K562 (cell line): ENCODE measurements around the gene SELENOI. TPM values are rescaled to one million over a fixed set of nuclear protein-coding genes. Genes with fewer than 3 reads are reported as not detected.

Experiments
- ATAC-seq: fragments of 200-7000 bp; cut with Tn5 transposase; 3 replicates; pipeline ENCODE4 v1.9.1; 2020; ENCODE audit warnings: moderate library complexity
- BruUV-seq: library from RNA; stranded (reverse); fragments of 400-500 nt; replicated peaks from 2 replicates; lab custom pipeline; 2021; lab: Mats Ljungman, UMichigan
- CTCF ChIA-PET: fragments of 300-600 bp; formaldehyde crosslinking; extraction: SDS; loops from one replicate; lab custom pipeline; 2021; ENCODE audit warnings: low intra/inter-chr PET ratio; lab: Yijun Ruan, JAX
- POLR2A ChIA-PET: fragments of 300-600, 350-650 bp; sonication (Branson Sonifier 250); formaldehyde crosslinking; extraction: SDS; loops from one replicate; lab custom pipeline; 2021; ENCODE audit warnings: antibody characterized with exemption, inconsistent platforms; lab: Yijun Ruan, JAX
- DNase-seq, 4 experiments: peaks; one replicate each; pipeline versions ENCODE4 v3.0.0 to v3.0.0-alpha.2; 2011 to 2018; ENCODE audit warnings: low spot score in 3 of 4, mixed read lengths in 3 of 4; ENCODE audit errors: extremely low read depth in 1 of 4
- FAIRE-seq: peaks from 2 replicates; lab custom pipeline; 2011; peaks lifted over from hg19 to GRCh38; lab: Jason Lieb, UNC
- H2AFZ ChIP-seq: 2 replicates; pipeline ENCODE4 v1.6.0; 2011; ENCODE audit warnings: low read depth, low read length, control low read depth, inconsistent platforms
- H3K27ac ChIP-seq: fragments of 200-600 bp; 3 replicates; pipeline ENCODE4 v1.8.0; 2011; ENCODE audit warnings: low read depth, mild to moderate bottlenecking, control low read depth, inconsistent platforms, low read length, moderate library complexity, mixed read lengths; ENCODE audit errors: extremely low read depth
- H3K27me3 ChIP-seq, 2 experiments: fragments of 300-600 bp in 1 of 2; 2 replicates in 1 of 2; 3 replicates in 1 of 2; pipeline versions ENCODE4 v1.6.0 to v1.8.0; 2011; ENCODE audit warnings: inconsistent platforms in 2 of 2, low read length in 2 of 2, mild to moderate bottlenecking in 1 of 2, mixed read lengths in 1 of 2, moderate library complexity in 1 of 2; ENCODE audit not compliant: control insufficient read depth in 2 of 2, insufficient read depth in 2 of 2
- H3K36me3 ChIP-seq: fragments of 300-600 bp; 3 replicates; pipeline ENCODE4 v1.8.0; 2011; ENCODE audit warnings: mild to moderate bottlenecking, low read length, inconsistent platforms; ENCODE audit not compliant: control insufficient read depth, insufficient read depth
- H3K4me1 ChIP-seq, 2 experiments: fragments of 200-600 bp in 1 of 2; replicated peaks in 1 of 2; 2 replicates in 1 of 2; 3 replicates in 1 of 2; pipeline versions ENCODE4 v1.5.1 to v1.8.0; 2011; ENCODE audit warnings: inconsistent platforms in 2 of 2, low read length in 2 of 2, mild to moderate bottlenecking in 1 of 2, mixed read lengths in 1 of 2, moderate library complexity in 1 of 2; ENCODE audit not compliant: control insufficient read depth in 2 of 2, insufficient read depth in 2 of 2
- H3K4me2 ChIP-seq: 2 replicates; pipeline ENCODE4 v1.6.1; 2011; ENCODE audit warnings: low read length, control low read depth, inconsistent platforms, mixed read lengths; ENCODE audit not compliant: insufficient read depth
- H3K4me3 ChIP-seq: fragments of 200-600 bp; sonication (generic), shearing (Covaris generic); 2 replicates; pipeline ENCODE4 v1.5.1; 2016; ENCODE audit warnings: control low read depth, inconsistent platforms
- H3K79me2 ChIP-seq: fragments of 200-600 bp; 3 replicates; pipeline ENCODE4 v1.8.0; 2011; ENCODE audit warnings: low read length, inconsistent platforms; ENCODE audit not compliant: control insufficient read depth, insufficient read depth
- H3K9ac ChIP-seq, 2 experiments: 2 replicates each; pipeline versions ENCODE4 v1.6.0 to v1.6.1; 2011; ENCODE audit warnings: low read depth in 2 of 2, low read length in 2 of 2, control low read depth in 1 of 2, inconsistent platforms in 1 of 2, mild to moderate bottlenecking in 1 of 2, mixed read lengths in 1 of 2; ENCODE audit not compliant: insufficient read depth in 1 of 2
- H3K9me1 ChIP-seq: one replicate; pipeline ENCODE4 v1.6.0; 2011; ENCODE audit warnings: inconsistent platforms, mild to moderate bottlenecking, low read length, moderate library complexity; ENCODE audit not compliant: control insufficient read depth, insufficient read depth
- H3K9me3 ChIP-seq: replicated peaks from 2 replicates; pipeline ENCODE4 v1.5.1; 2011; ENCODE audit warnings: low read depth, low read length, inconsistent platforms; ENCODE audit not compliant: control insufficient read depth, insufficient read depth
- H4K20me1 ChIP-seq: replicated peaks from 2 replicates; pipeline ENCODE4 v1.6.1; 2011; ENCODE audit warnings: low read length, inconsistent platforms, mixed read lengths; ENCODE audit not compliant: control insufficient read depth, insufficient read depth
- ARID1B ChIP-seq: fragments of 450-650 bp; IDR thresholded peaks from 2 replicates; pipeline ENCODE4 v1.6.1; 2016; ENCODE audit warnings: antibody characterized with exemption, mild to moderate bottlenecking, inconsistent platforms
- CBFA2T3 ChIP-seq: fragments of 450-650 bp; IDR thresholded peaks from 2 replicates; pipeline ENCODE4 v1.6.1; 2017
- CBFB ChIP-seq: sonication (generic); formaldehyde crosslinking; IDR thresholded peaks from 2 replicates; pipeline ENCODE4 v1.4.0; 2020; ENCODE audit warnings: mild to moderate bottlenecking, missing genetic modification reagents
- CTBP1 ChIP-seq: fragments of 450-650 bp; IDR thresholded peaks from 2 replicates; pipeline ENCODE4 v1.6.1; 2016; ENCODE audit warnings: borderline replicate concordance
- DPF2 ChIP-seq: fragments of 450-650 bp; IDR thresholded peaks from 2 replicates; pipeline ENCODE4 v1.6.1; 2016
- NFIC ChIP-seq: fragments of 450-650 bp; IDR thresholded peaks from 2 replicates; pipeline ENCODE4 v1.6.1; 2017; ENCODE audit warnings: mild to moderate bottlenecking, inconsistent platforms
- RCOR1 ChIP-seq, 2 experiments: IDR thresholded peaks; 2 replicates each; pipeline ENCODE4 v1.6.1; 2012; ENCODE audit warnings: low read depth in 2 of 2, low read length in 2 of 2, borderline replicate concordance in 1 of 2, improper control_type of control experiment in 1 of 2
- SMARCB1 ChIP-seq: IDR thresholded peaks from 2 replicates; pipeline ENCODE4 v1.6.1; 2011; ENCODE audit warnings: improper control_type of control experiment, low read depth; ENCODE audit not compliant: insufficient read length
- SMARCC2 ChIP-seq: fragments of 450-650 bp; IDR thresholded peaks from 2 replicates; pipeline ENCODE4 v1.6.1; 2017; ENCODE audit warnings: antibody characterized with exemption, moderate library complexity, mild to moderate bottlenecking, low read depth
- SUPT5H ChIP-seq: fragments of 450-650 bp; IDR thresholded peaks from 2 replicates; pipeline ENCODE4 v1.6.1; 2016
- TAL1 ChIP-seq: fragments of 450-650 bp; IDR thresholded peaks from 2 replicates; pipeline ENCODE4 v1.6.1; 2016; ENCODE audit warnings: mild to moderate bottlenecking
- TFAM ChIP-seq: fragments of 250-450 bp; sonication (Bioruptor Pico); conservative IDR thresholded peaks from 2 replicates; pipeline ENCODE4 v1.5.0; 2021; ENCODE audit warnings: mild to moderate bottlenecking, moderate library complexity
- ZEB2 ChIP-seq: fragments of 450-650 bp; IDR thresholded peaks from 2 replicates; pipeline ENCODE4 v1.6.1; 2016
- ZFP1 ChIP-seq: fragments of 450-650 bp; formaldehyde crosslinking; IDR thresholded peaks from 2 replicates; pipeline ENCODE4 v1.4.0; 2020; ENCODE audit warnings: mild to moderate bottlenecking, mixed read lengths
- ZMIZ1 ChIP-seq, 2 experiments: fragments of 150-350 bp in 1 of 2; IDR thresholded peaks; 2 replicates each; pipeline ENCODE4 v1.6.1; 2012 to 2016; ENCODE audit warnings: low read depth in 2 of 2, low read length in 2 of 2, mild to moderate bottlenecking in 1 of 2, moderate library complexity in 1 of 2
- ZNF77 ChIP-seq: fragments of 250-450 bp; sonication (Bioruptor Pico); IDR thresholded peaks from 2 replicates; pipeline ENCODE4 v1.5.0; 2020
- WGBS: fragments of 100-300 bp; shearing (Covaris generic); methylation state at CpG from one replicate; pipeline ENCODE4 v1.1.6; 2016; ENCODE audit warnings: low coverage, mixed read lengths; ENCODE audit not compliant: insufficient coverage; ENCODE audit errors: missing lambda C conversion rate; 5-methylcytosine and 5-hydroxymethylcytosine counted together
- in situ Hi-C: fragments of 300-500 bp; cut with MboI; formaldehyde crosslinking; loops from 4 replicates; pipeline ENCODE4 v1.15.0; 2018; ENCODE audit warnings: inconsistent platforms, mixed read lengths
- intact Hi-C: fragments of 100-400 bp; cut with micrococcal nuclease; formaldehyde crosslinking; loops from 2 replicates; pipeline ENCODE4 v1.14.2; 2022
- polyA plus RNA-seq, 8 experiments: library from polyadenylated mRNA; depleted of rRNA in 4 of 8; stranded (reverse) in 5 of 8; unstranded in 3 of 8; fragments of >200 nt; fragmentation: Nextera tagmentation in 2 of 8; fragmentation: Illumina TruSeq in 1 of 8; extraction: Ambion mirVana in 2 of 8; extraction: Trizol in 1 of 8; gene quantifications; 2 replicates each; pipeline versions ENCODE4 v1.2.1 to v1.2.3, GENCODE V29; 2011 to 2014; ENCODE audit warnings: inconsistent platforms in 1 of 8, missing spikeins in 1 of 8
- total RNA-seq, 7 experiments: library from RNA; depleted of rRNA in 6 of 7; stranded (reverse); fragments of >200 nt in 6 of 7; fragmentation: Illumina TruSeq in 2 of 7; extraction: Trizol in 2 of 7; gene quantifications; 2 replicates each; pipeline versions ENCODE4 v1.2.1 to v1.2.3, GENCODE V29; 2011 to 2021; ENCODE audit warnings: low replicate concordance in 1 of 7
- TF ChIP-seq, protein P1 (sequence below): fragments of 250-450 bp; sonication (Bioruptor Pico); IDR thresholded peaks from 2 replicates; pipeline ENCODE4 v1.8.0; 2022; ENCODE audit warnings: moderate library complexity, mild to moderate bottlenecking, inconsistent platforms
- TF ChIP-seq, protein P2 (sequence below): sonication (generic); formaldehyde crosslinking; IDR thresholded peaks from 2 replicates; pipeline ENCODE4 v1.9.0; 2022; ENCODE audit warnings: mild to moderate bottlenecking, missing genetic modification reagents
- TF ChIP-seq, protein P3 (sequence below): sonication (generic); formaldehyde crosslinking; IDR thresholded peaks from 2 replicates; pipeline ENCODE4 v1.8.0; 2022; ENCODE audit warnings: missing genetic modification reagents, mild to moderate bottlenecking, moderate library complexity, borderline replicate concordance

The SELENOI gene
- total and polyA plus RNA-seq, 9 of the 15 experiments (the other 6 are each of a cell fraction or from before 2014, with no cell fraction given), result 9.6 to 46.9 (median 24.4) TPM

DNA sequence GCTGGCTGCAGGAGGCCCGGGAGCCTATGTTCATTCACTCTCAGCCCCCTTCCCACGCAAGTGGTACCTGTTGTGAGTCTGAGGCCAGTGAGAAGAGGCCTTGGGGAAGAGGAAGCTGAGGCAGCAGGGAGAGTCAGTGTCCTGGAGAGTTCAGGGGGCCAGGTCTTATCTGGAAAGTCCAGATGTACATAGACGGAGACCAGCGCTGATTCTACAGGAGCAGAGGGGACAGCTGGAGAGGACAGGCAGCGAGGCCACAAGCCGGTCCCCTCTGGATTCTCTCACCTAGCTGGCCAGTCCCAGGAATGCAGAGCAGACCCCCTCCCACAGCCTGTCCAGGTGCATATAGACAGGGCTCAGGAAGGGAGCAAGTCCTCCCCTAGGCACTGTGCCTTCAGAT, 29.1 kb upstream of the SELENOI start:
- DNase-seq (peak; percentile 56 to 82 (median 69)), ATAC-seq (peak; percentile 86), FAIRE-seq (peak; percentile 91)
- Histone ChIP-seq H3K9ac (peak overlapping the region; percentile 19 to 81; a peak in 3 of 4 replicates), H3K36me3 (no peaks in the 10 kb centered on the region), H3K4me2 (peak overlapping the region; percentile 57), H3K9me3 (no peaks in the 10 kb centered on the region), H3K27ac (no peak overlapping the region; the same call in 2 of the 3 replicates), H3K9me1 (peaks cover 3% of the 10 kb centered on the region), H3K4me3 (no peak overlapping the region), H3K27me3 (peaks cover 0 to 15% of the 10 kb centered on the region in 2 experiments; a peak in 2 of 5 replicates), H4K20me1 (no peaks in the 10 kb centered on the region), H3K4me1 (peaks cover 15 to 31% of the 10 kb centered on the region in 2 experiments), H2AFZ (peak overlapping the region; percentile 70), H3K79me2 (no peaks in the 10 kb centered on the region)
- intact Hi-C loops, result no loop called here
- BruUV-seq, result no TSS peak
- in situ Hi-C loops, result no loop called here
- 0% methylated on average over 6 of the region's 6 CpGs for WGBS
- POLR2A ChIA-PET, result interaction anchor here (0.6 to 1.6 kb wide), 10 partner anchors 9 to 216 kb away, joined by 3 to 10 read pairs (median 4); partner anchors contain the start of genes ADGRF3 and SELENOI
- CTCF ChIA-PET, result no interaction called here
- TF ChIP-seq, protein P1, sequence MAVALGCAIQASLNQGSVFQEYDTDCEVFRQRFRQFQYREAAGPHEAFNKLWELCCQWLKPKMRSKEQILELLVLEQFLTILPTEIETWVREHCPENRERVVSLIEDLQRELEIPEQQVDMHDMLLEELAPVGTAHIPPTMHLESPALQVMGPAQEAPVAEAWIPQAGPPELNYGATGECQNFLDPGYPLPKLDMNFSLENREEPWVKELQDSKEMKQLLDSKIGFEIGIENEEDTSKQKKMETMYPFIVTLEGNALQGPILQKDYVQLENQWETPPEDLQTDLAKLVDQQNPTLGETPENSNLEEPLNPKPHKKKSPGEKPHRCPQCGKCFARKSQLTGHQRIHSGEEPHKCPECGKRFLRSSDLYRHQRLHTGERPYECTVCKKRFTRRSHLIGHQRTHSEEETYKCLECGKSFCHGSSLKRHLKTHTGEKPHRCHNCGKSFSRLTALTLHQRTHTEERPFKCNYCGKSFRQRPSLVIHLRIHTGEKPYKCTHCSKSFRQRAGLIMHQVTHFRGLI (CRISPR knock-in tag), result no peak
- TF ChIP-seq RCOR1 (IDR thresholded peaks at IDR 0.05; ENCODE audit: borderline replicate concordance in 1 of 2, low read depth in 2 of 2, low read length in 2 of 2), result peak in 1 of 2 experiments; percentile 73; a peak in 1 of 4 replicates
- TF ChIP-seq ZEB2, result peak; percentile 65
- TF ChIP-seq CBFA2T3, result peak; percentile 89
- TF ChIP-seq ZMIZ1 (IDR thresholded peaks at IDR 0.05; ENCODE audit: low read depth in 2 of 2, low read length in 2 of 2), result 0 out of 4 replicates have a peak, but pooled peaks of 1 of the 2 experiments have one; percentile 22
- TF ChIP-seq, protein P2, sequence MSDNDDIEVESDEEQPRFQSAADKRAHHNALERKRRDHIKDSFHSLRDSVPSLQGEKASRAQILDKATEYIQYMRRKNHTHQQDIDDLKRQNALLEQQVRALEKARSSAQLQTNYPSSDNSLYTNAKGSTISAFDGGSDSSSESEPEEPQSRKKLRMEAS (CRISPR knock-in tag), result no peak
- TF ChIP-seq, protein P3, sequence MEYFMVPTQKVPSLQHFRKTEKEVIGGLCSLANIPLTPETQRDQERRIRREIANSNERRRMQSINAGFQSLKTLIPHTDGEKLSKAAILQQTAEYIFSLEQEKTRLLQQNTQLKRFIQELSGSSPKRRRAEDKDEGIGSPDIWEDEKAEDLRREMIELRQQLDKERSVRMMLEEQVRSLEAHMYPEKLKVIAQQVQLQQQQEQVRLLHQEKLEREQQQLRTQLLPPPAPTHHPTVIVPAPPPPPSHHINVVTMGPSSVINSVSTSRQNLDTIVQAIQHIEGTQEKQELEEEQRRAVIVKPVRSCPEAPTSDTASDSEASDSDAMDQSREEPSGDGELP (CRISPR knock-in tag), result peak; percentile 85; the same call in 1 of the 2 replicates
- peak; percentile 94 for TF ChIP-seq ARID1B
- TF ChIP-seq DPF2, result peak; percentile 74
- TF ChIP-seq ZFP1 (CRISPR knock-in tag), result no peak
- no peak for TF ChIP-seq CBFB
- peak; percentile 55 for TF ChIP-seq SMARCB1
- TF ChIP-seq ZNF77 (CRISPR knock-in tag), result no peak
- peak; percentile 55; the same call in 1 of the 2 replicates for TF ChIP-seq CTBP1
- peak; percentile 51; the same call in 1 of the 2 replicates for TF ChIP-seq SMARCC2
- TF ChIP-seq TFAM (CRISPR knock-in tag), result no peak
- TF ChIP-seq SUPT5H, result no peak
- TF ChIP-seq TAL1, result peak; percentile 83
- peak; percentile 54 for TF ChIP-seq NFIC
